Measurements from ENCODE around the gene CD22.
"Not testable (repeated sequence)": the region's sequence is repeated elsewhere in the genome, so short reads cannot be mapped to it uniquely, and the experiment has no call there.

CD22 gene

DNA sequence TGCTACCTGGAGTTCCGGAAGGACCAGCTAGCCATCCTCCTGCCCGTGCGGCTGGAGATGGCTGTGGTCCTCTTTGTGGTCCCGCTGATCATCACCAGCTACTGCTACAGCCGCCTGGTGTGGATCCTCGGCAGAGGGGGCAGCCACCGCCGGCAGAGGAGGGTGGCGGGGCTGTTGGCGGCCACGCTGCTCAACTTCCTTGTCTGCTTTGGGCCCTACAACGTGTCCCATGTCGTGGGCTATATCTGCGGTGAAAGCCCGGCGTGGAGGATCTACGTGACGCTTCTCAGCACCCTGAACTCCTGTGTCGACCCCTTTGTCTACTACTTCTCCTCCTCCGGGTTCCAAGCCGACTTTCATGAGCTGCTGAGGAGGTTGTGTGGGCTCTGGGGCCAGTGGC is 30.4 kb downstream of the CD22 start:
- not testable (repeated sequence) for H3K4me1 Mint-ChIP-seq (ENCODE audit: low read depth); H3K27me3 Mint-ChIP-seq (ENCODE audit: low read depth); H3K27ac Mint-ChIP-seq; H3K9me3 Mint-ChIP-seq; H3K4me3 Mint-ChIP-seq; DNase-seq (ENCODE audit: low spot score); H3K36me3 Mint-ChIP-seq (ENCODE audit: low read depth)

GRCh38 chr19:35360081-35360480 is 31.1 kb downstream of the CD22 start:
- not testable (repeated sequence) for H3K27ac Mint-ChIP-seq; H3K9me3 Mint-ChIP-seq; H3K27me3 Mint-ChIP-seq (ENCODE audit: low read depth); H3K4me1 Mint-ChIP-seq (ENCODE audit: low read depth); H3K36me3 Mint-ChIP-seq (ENCODE audit: low read depth); H3K4me3 Mint-ChIP-seq; DNase-seq (ENCODE audit: low spot score)

DNA sequence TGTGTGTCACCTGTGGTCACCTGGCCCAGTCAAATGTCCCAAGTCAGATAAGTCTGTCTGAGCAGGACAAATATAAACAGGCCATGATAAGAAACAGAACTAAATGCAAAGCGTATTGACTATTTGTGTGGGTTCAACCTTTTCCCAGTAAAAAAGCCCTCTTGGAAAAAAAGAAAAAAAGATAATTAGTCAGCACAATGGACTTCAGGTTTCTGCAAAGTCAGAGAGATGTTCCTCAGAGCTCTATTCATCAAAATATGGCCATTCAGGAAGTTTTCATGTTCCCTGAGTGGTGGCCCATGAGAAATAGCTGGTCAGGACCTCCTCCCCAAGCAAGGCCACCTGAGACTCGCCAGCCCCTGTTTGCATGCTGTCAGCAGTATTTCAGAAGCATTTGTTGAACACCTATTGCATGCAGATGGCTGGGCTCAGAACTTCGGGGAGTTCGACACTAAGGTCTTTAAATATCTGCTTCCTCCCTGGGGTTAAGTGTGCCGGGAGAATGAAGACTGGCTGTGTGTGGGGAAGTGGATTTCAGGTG is 32.0 kb downstream of the CD22 start:
- H3K9me3 Mint-ChIP-seq: no peaks in the 10 kb centered on the region
- H3K27me3 Mint-ChIP-seq (ENCODE audit: low read depth): peaks cover 4% of the 10 kb centered on the region
- H3K4me1 Mint-ChIP-seq (ENCODE audit: low read depth): peaks cover 9% of the 10 kb centered on the region
- H3K36me3 Mint-ChIP-seq (ENCODE audit: low read depth): no peaks in the 10 kb centered on the region
- no peak overlapping the region for H3K27ac Mint-ChIP-seq
- no peak overlapping the region for H3K4me3 Mint-ChIP-seq
- DNase-seq (ENCODE audit: low spot score): no peak

DNA sequence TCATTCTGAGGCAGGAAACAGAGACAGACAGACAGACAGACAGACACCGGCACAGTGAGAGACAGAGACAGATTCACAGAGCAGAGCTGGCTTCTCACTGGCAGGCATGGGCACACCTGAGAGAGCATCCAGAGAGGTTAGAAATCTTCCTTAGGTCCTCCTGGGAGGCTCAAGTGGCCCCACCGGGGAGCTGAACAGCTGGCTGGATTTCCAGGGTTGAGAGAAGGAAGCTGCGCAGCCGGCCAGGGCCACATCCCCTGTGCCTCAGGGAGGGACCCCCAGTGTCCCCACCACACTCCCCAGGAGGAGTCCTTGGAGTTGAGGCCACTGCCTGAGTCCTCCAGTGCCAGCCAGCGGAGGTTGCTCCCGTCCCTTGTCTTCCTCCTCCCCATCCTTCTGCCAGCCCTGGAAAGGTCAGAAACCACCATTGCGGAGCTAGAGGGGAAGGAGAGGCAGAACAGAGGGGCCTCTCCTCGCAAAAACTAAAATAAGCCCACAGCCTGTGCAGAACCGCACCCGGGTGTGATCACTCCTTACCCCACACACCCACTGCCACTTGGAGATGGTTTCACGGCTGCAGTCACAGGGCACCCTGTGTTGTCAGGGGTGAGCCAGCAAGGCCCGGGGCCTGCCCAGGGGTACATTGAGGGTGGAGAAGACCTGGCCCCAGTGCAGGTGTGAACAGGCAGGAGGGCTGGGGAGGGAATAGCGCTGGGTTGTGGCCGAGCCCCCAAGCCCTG is 33.4 kb downstream of the CD22 start:
- Mint-ChIP-seq H3K9me3 (no peaks in the 10 kb centered on the region), H3K27ac (no peak overlapping the region), H3K4me3 (no peak overlapping the region), H3K27me3 (ENCODE audit: low read depth) (peaks cover 7% of the 10 kb centered on the region), H3K4me1 (ENCODE audit: low read depth) (peaks cover 9% of the 10 kb centered on the region), H3K36me3 (ENCODE audit: low read depth) (no peaks in the 10 kb centered on the region)
- no peak for DNase-seq (ENCODE audit: low spot score)

DNA sequence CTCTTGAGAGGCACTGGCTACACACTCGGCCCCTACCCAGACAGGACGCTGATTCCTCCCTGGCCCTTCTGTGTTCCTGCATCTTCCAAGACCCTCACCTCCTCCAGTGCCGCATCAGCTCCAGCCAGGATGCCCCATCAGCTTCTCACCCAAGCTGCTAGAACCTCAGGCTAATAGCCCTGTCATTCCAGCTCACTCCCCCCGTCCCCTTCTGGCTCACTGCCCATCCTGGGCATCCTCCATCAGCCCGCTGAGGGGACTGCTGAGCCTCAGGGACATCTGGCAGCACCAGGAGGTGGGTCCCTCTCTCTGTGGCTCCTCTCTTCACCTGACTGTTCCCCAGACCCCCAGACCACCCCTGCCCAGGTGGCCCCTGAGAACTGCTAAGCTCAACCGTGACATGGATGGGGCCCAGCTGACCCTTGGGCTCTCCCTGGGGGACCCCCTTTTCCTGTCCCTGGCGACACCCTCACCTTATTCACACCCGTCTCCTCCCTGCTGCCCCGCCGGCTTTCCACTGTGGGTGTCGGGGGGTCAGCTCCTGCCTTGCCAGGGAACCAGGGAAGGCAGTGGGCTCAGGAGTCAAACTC is 34.1 kb downstream of the CD22 start:
- no peak overlapping the region for H3K27ac Mint-ChIP-seq

DNA sequence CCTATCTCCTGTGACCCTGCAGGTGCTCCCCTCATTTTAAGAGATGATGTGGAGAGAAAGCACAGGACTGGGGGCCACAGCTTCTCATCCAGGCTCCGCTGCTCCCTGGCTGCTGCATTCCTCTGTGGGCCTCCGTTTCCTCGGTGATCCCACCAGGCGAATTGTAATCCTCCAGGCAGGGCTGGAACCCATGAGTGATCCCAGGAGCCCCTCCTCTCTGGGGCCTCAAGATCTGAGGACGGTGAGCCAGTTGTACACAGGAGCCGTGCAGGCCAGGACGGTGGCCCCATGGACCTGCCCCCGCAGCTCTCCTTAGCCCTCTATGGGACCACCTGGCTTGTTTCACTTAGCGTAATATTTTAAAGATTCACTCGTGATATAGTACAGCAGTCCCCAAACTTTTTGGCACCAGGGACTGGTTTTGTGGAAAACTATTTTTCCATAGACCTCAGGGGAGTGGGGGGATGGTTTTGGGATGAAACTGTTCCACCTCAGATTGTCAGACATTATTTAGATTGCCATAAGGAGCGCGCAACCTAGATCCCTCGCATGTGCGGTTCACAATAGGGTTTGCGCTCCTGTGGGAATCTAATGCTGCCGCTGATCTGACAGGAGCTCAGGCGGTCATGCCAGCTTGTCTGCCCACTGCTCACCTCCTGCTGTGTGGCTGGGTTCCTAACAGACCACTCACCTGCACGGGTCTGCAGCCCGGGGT is 34.9 kb downstream of the CD22 start:
- Mint-ChIP-seq H3K4me1 (ENCODE audit: low read depth) (no peaks in the 10 kb centered on the region), H3K27me3 (ENCODE audit: low read depth) (peaks cover 21% of the 10 kb centered on the region), H3K4me3 (no peak overlapping the region), H3K9me3 (no peaks in the 10 kb centered on the region), H3K36me3 (ENCODE audit: low read depth) (no peaks in the 10 kb centered on the region), H3K27ac (no peak overlapping the region)
- no peak for DNase-seq (ENCODE audit: low spot score)

More for the DNA sequence above, 34.1 kb downstream of the CD22 start:
- no peaks in the 10 kb centered on the region for H3K36me3 Mint-ChIP-seq (ENCODE audit: low read depth)
- H3K4me1 Mint-ChIP-seq (ENCODE audit: low read depth): peaks cover 3% of the 10 kb centered on the region
- H3K4me3 Mint-ChIP-seq: no peak overlapping the region
- no peaks in the 10 kb centered on the region for H3K9me3 Mint-ChIP-seq
- DNase-seq (ENCODE audit: low spot score): no peak
- peaks cover 13% of the 10 kb centered on the region for H3K27me3 Mint-ChIP-seq (ENCODE audit: low read depth)

DNA sequence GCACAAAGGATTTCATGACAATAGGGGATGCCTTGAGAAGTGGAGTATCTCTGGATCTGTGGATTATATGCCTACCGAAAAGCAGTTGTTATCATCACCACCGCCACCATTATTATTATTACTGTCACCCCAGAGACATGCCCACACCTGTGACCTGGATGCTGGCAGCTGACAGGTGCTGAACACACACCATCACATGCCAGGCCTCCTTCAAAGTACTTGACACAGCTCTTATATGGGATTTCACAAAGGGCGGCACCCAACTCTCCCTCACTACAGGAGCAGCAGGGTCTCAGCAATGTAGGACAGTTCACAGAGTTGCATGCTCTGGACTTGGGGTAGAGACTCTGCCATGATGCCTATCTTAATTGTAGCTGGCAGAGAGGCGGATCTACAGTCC is 36.3 kb downstream of the CD22 start:
- no peak for DNase-seq (ENCODE audit: low spot score)
- H3K9me3 Mint-ChIP-seq: no peaks in the 10 kb centered on the region
- no peaks in the 10 kb centered on the region for H3K36me3 Mint-ChIP-seq (ENCODE audit: low read depth)
- H3K27me3 Mint-ChIP-seq (ENCODE audit: low read depth): peaks cover 24% of the 10 kb centered on the region
- H3K4me3 Mint-ChIP-seq: no peak overlapping the region
- H3K4me1 Mint-ChIP-seq (ENCODE audit: low read depth): no peaks in the 10 kb centered on the region
- no peak overlapping the region for H3K27ac Mint-ChIP-seq

GRCh38 chr19:35368378-35368777 is 39.4 kb downstream of the CD22 start:
- Mint-ChIP-seq H3K9me3 (no peaks in the 10 kb centered on the region), H3K27ac (no peak overlapping the region), H3K27me3 (ENCODE audit: low read depth) (peaks cover 24% of the 10 kb centered on the region), H3K4me1 (ENCODE audit: low read depth) (no peaks in the 10 kb centered on the region), H3K4me3 (no peak overlapping the region), H3K36me3 (ENCODE audit: low read depth) (no peaks in the 10 kb centered on the region)
- DNase-seq (ENCODE audit: low spot score): no peak

DNA sequence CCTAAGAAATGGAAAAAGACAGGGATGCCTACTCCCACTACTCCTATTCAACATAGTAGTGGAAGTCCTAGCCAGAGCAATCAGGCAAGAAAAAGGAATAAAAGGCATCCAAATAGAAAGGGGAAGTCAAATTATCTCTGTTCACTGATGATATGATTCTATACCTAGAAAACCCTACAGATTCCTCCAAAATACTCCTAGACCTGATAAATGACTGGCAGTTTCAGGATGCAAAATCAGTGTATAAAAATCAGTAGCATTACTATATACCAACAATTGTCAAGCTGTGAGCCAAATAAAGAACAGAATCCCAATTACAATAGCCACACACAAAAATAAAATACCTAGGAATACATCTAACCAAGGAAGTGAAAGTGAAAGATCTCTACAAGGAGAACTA is 40.5 kb downstream of the CD22 start:
- no peaks in the 10 kb centered on the region for H3K4me1 Mint-ChIP-seq (ENCODE audit: low read depth)
- H3K4me3 Mint-ChIP-seq: no peak overlapping the region
- H3K9me3 Mint-ChIP-seq: no peaks in the 10 kb centered on the region
- DNase-seq (ENCODE audit: low spot score): no peak
- H3K27me3 Mint-ChIP-seq (ENCODE audit: low read depth): peaks cover 24% of the 10 kb centered on the region
- no peaks in the 10 kb centered on the region for H3K36me3 Mint-ChIP-seq (ENCODE audit: low read depth)
- no peak overlapping the region for H3K27ac Mint-ChIP-seq

GRCh38 chr19:35370722-35371121 is 41.7 kb downstream of the CD22 start, which contains the start of gene GPR42:
GPR42 (plus strand) TSS chr19:35371068; CDS start chr19:35371360, 292 bp downstream.
- Mint-ChIP-seq H3K27me3 (ENCODE audit: low read depth) (peaks cover 20% of the 10 kb centered on the region), H3K4me3 (no peak within 1 kb of the TSS), H3K4me1 (ENCODE audit: low read depth) (peaks cover 3% of the 10 kb centered on the region), H3K9me3 (no peaks in the 10 kb centered on the region), H3K36me3 (ENCODE audit: low read depth) (no peaks in the 10 kb centered on the region), H3K27ac (no peak within 1 kb of the TSS)
- DNase-seq (ENCODE audit: low spot score): no peak

GRCh38 chr19:35373492-35373891 is 44.5 kb downstream of the CD22 start:
- no peak for DNase-seq (ENCODE audit: low spot score)

DNA sequence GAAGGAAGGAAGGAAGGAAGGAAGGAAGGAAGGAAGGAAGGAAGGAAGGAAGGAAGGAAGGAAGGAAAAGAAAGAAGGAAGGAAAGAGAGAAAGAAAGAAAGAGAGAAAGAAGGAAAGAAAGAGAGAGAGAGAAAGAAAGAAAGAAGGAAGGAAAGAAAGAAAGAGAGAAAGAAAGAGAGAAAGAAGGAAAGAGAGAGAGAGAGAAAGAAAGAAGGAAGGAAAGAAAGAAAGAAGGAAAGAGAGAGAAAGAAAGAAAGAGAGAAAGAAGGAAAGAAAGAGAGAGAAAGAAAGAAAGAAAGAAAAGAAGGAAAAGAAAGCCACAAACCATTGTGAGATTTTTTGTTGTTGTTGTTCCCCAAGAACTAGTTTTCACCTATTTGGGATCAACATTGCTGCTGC is 45.0 kb downstream of the CD22 start:
- not testable (repeated sequence) for DNase-seq (ENCODE audit: low spot score); H3K4me3 Mint-ChIP-seq; H3K27me3 Mint-ChIP-seq (ENCODE audit: low read depth); H3K27ac Mint-ChIP-seq; H3K36me3 Mint-ChIP-seq (ENCODE audit: low read depth); H3K4me1 Mint-ChIP-seq (ENCODE audit: low read depth); H3K9me3 Mint-ChIP-seq

More at GRCh38 chr19:35373492-35373891, 44.5 kb downstream of the CD22 start:
- Mint-ChIP-seq H3K27ac (no peak overlapping the region), H3K4me3 (no peak overlapping the region), H3K27me3 (ENCODE audit: low read depth) (peaks cover 10% of the 10 kb centered on the region), H3K36me3 (ENCODE audit: low read depth) (no peaks in the 10 kb centered on the region), H3K9me3 (no peaks in the 10 kb centered on the region), H3K4me1 (ENCODE audit: low read depth) (peaks cover 8% of the 10 kb centered on the region)

DNA sequence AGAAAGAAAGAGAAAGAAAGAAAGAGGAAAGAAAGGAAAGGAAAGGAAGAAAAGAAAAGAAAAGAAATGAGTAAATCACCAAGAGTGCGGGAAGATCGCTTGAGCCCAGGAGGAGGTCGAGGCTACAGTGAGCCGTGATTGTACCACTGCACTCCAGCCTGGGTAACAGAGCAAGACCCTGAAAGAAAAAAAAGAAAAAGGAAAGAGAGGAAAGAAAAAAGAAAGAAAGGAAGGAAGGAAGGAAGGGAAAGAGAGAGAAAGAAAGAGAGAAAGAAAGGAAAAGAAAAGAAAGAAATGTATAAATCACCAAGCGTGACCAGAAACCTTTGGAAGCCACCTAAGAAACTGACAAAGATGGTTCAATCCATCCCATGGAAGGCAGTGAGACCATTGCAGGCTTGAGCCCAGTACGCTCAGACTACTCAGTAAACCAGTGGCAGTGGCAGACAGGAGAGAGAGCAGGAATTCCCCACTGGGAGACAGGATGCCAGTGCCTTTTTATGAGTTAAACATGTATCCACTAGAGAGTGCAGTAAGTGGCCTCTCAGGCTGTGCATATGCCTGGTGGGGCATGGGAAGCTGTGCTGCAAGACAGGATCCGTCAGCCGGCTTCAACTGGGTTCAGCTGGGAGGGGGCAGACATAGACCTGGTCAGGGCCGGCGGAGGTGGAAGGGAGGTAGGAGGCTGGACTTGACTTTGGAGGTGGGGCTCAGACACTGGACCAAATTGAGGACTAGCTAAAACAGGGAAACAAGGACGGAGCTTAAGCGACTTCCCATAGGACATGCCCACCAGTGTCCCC is 46.7 kb downstream of the CD22 start:
- Mint-ChIP-seq H3K27me3 (ENCODE audit: low read depth) (peaks cover 9% of the 10 kb centered on the region), H3K9me3 (no peaks in the 10 kb centered on the region), H3K4me1 (ENCODE audit: low read depth) (peaks cover 8% of the 10 kb centered on the region), H3K4me3 (no peak overlapping the region), H3K27ac (no peak overlapping the region), H3K36me3 (ENCODE audit: low read depth) (no peaks in the 10 kb centered on the region)
- no peak for DNase-seq (ENCODE audit: low spot score)

Data from T-helper 2 cell treated with Interferon-gamma antibody and Interleukin-4, amounts not matched to agents 5 μg/mL and 100 μg/mL, for 36 hours (primary cell).